ENCODE data around the gene CACNB3. TPM values are rescaled to one million over a fixed set of nuclear protein-coding genes. Genes with fewer than 3 reads are reported as not detected.
"Not testable (repeated sequence)": the region's sequence is repeated elsewhere in the genome, so short reads cannot be mapped to it uniquely, and the experiment has no call there.

CACNB3 gene
- total RNA-seq, 1 donor from 2014 or later: 24.5 TPM

GRCh38 chr12:48852734-48853688 lies 34.7 kb downstream of the CACNB3 start:
- no peaks in the 10 kb centered on the region for H3K36me3 ChIP-seq (ENCODE audit: control insufficient read depth, insufficient read depth, low read length)
- H3K4me3 ChIP-seq (ENCODE audit: low read depth, low read length): peak overlapping the region; percentile 73
- DNase-seq (ENCODE audit: low read depth): peak; percentile 64
- H3K27me3 ChIP-seq (ENCODE audit: control insufficient read depth, insufficient read depth, low read length): no peaks in the 10 kb centered on the region
- peak; percentile 76 for TF ChIP-seq CTCF (IDR thresholded peaks at IDR 0.05; ENCODE audit: insufficient read depth, low read length, poor library complexity, severe bottlenecking)

- no peaks in the 10 kb centered on the region for H3K36me3 ChIP-seq (ENCODE audit: control insufficient read depth, insufficient read depth, low read length)
- H3K27me3 ChIP-seq (ENCODE audit: control insufficient read depth, insufficient read depth, low read length): no peaks in the 10 kb centered on the region
- no peak for TF ChIP-seq CTCF (IDR thresholded peaks at IDR 0.05; ENCODE audit: insufficient read depth, low read length, poor library complexity, severe bottlenecking)
- no peak for DNase-seq (ENCODE audit: low read depth)
- H3K4me3 ChIP-seq (ENCODE audit: low read depth, low read length): no peak overlapping the region
These were observed 36.2 kb downstream of the CACNB3 start for GRCh38 chr12:48854488-48854887.

GRCh38 chr12:48854932-48855331 lies 36.6 kb downstream of the CACNB3 start:
- H3K27me3 ChIP-seq (ENCODE audit: control insufficient read depth, insufficient read depth, low read length); H3K4me3 ChIP-seq (ENCODE audit: low read depth, low read length); DNase-seq (ENCODE audit: low read depth); H3K36me3 ChIP-seq (ENCODE audit: control insufficient read depth, insufficient read depth, low read length): not testable (repeated sequence)

GRCh38 chr12:48856379-48856778 lies 38.1 kb downstream of the CACNB3 start:
- DNase-seq (ENCODE audit: low read depth): no peak
- H3K27me3 ChIP-seq (ENCODE audit: control insufficient read depth, insufficient read depth, low read length): no peaks in the 10 kb centered on the region
- TF ChIP-seq CTCF (IDR thresholded peaks at IDR 0.05; ENCODE audit: insufficient read depth, low read length, poor library complexity, severe bottlenecking): no peak
- no peaks in the 10 kb centered on the region for H3K36me3 ChIP-seq (ENCODE audit: control insufficient read depth, insufficient read depth, low read length)
- H3K4me3 ChIP-seq (ENCODE audit: low read depth, low read length): no peak overlapping the region

GRCh38 chr12:48857278-48857994 lies 39.1 kb downstream of the CACNB3 start:
- DNase-seq (ENCODE audit: low read depth): no peak
- TF ChIP-seq CTCF (IDR thresholded peaks at IDR 0.05; ENCODE audit: insufficient read depth, low read length, poor library complexity, severe bottlenecking): no peak
- Histone ChIP-seq H3K36me3 (ENCODE audit: control insufficient read depth, insufficient read depth, low read length) (no peaks in the 10 kb centered on the region), H3K4me3 (ENCODE audit: low read depth, low read length) (no peak overlapping the region), H3K27me3 (ENCODE audit: control insufficient read depth, insufficient read depth, low read length) (no peaks in the 10 kb centered on the region)

GRCh38 chr12:48858043-48858442 lies 39.7 kb downstream of the CACNB3 start:
- H3K36me3 ChIP-seq (ENCODE audit: control insufficient read depth, insufficient read depth, low read length): no peaks in the 10 kb centered on the region
- peaks cover 5% of the 10 kb centered on the region for H3K27me3 ChIP-seq (ENCODE audit: control insufficient read depth, insufficient read depth, low read length)
- no peak for DNase-seq (ENCODE audit: low read depth)
- no peak overlapping the region for H3K4me3 ChIP-seq (ENCODE audit: low read depth, low read length)
- no peak for TF ChIP-seq CTCF (IDR thresholded peaks at IDR 0.05; ENCODE audit: insufficient read depth, low read length, poor library complexity, severe bottlenecking)

All from kidney epithelial cell (primary cell).